Loucy (cell line): ENCODE results near the gene APELA.

Source experiments
- CTCF ChIP-seq: fragments of 200-600 bp; sonication (generic); conservative IDR thresholded peaks from 2 replicates; pipeline ENCODE4 v1.5.1; 2014; ENCODE audit warnings: mild to moderate bottlenecking, antibody characterized with exemption, low read length
- EZH2phosphoT487 ChIP-seq: fragments of 200-600 bp; IDR thresholded peaks from 2 replicates; pipeline ENCODE4 v1.6.1; 2018; ENCODE audit warnings: antibody characterized with exemption, mild to moderate bottlenecking, moderate library complexity, borderline replicate concordance

GRCh38 chr4:164890691-164891090 lies 13.7 kb downstream of the APELA start:
- no peak for TF ChIP-seq CTCF
- no peak for TF ChIP-seq EZH2phosphoT487
